Right lobe of liver (tissue), 4 donors: ENCODE measurements around the gene PLS1.

Source experiments
- POLR2A ChIP-seq: fragments of 450-650 bp; IDR thresholded peaks from one replicate; pipeline ENCODE4 v1.6.1; 2017; ENCODE audit warnings: antibody characterized with exemption, mild to moderate bottlenecking
- TF ChIP-seq, protein P1 (sequence below), 4 donors: fragments of 200-600 bp in 3 of 4; fragments of 450-650 bp in 1 of 4; IDR thresholded peaks; one replicate each; pipeline versions ENCODE4 v1.5.1 to v1.8.0; 2016 to 2022; ENCODE audit warnings: antibody characterized with exemption in 4 of 4, mild to moderate bottlenecking in 2 of 4
- donor health status: DM: no; HTN: no; CAD: no.
- donor health status: DM: no; HTN: no; CAD: no.
- donor health status: DM: no; HTN: yes; CAD: no.

DNA sequence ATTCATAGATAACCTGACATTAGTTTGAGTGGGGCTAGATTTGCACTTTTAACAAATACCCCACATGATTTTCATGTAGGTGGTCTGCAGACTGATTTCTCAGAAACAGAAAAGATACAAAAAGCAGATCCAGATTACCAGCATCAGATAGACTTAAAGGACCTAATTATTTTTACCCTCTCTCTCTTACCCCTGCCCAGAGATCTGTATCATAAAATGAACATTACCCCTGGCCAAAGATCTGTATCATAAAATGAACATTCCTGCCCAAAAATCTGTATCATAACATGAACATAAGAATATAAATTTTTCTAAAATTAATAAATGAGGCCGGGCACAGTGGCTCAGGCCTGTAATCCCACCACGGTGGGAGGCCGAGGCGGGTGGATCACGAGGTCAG is 113.0 kb downstream of the PLS1 start:
- TF ChIP-seq, protein P1, sequence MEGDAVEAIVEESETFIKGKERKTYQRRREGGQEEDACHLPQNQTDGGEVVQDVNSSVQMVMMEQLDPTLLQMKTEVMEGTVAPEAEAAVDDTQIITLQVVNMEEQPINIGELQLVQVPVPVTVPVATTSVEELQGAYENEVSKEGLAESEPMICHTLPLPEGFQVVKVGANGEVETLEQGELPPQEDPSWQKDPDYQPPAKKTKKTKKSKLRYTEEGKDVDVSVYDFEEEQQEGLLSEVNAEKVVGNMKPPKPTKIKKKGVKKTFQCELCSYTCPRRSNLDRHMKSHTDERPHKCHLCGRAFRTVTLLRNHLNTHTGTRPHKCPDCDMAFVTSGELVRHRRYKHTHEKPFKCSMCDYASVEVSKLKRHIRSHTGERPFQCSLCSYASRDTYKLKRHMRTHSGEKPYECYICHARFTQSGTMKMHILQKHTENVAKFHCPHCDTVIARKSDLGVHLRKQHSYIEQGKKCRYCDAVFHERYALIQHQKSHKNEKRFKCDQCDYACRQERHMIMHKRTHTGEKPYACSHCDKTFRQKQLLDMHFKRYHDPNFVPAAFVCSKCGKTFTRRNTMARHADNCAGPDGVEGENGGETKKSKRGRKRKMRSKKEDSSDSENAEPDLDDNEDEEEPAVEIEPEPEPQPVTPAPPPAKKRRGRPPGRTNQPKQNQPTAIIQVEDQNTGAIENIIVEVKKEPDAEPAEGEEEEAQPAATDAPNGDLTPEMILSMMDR (IDR thresholded peaks at IDR 0.05): no peak
- TF ChIP-seq POLR2A: no peak
